Measurements from ENCODE around the gene CMIP. TPM values are rescaled to one million over a fixed set of nuclear protein-coding genes. Genes with fewer than 3 reads are reported as not detected.

CMIP gene
- total RNA-seq, 1 donor from 2014 or later = 46.6 TPM

- H3K36me3 Mint-ChIP-seq = peaks cover 20% of the 10 kb centered on the region
- no peak overlapping the region for H3K27ac Mint-ChIP-seq
- H3K4me1 Mint-ChIP-seq (ENCODE audit: unreplicated experiment) = peaks cover 84% of the 10 kb centered on the region
Observed at GRCh38 chr16:81449899-81450608, 5.4 kb downstream of the CMIP start.

GRCh38 chr16:81450783-81451491 lies 6.3 kb downstream of the CMIP start:
- TF ChIP-seq CTCF (conservative IDR thresholded peaks at IDR 0.05) = peak; percentile 50
- H3K4me1 Mint-ChIP-seq (ENCODE audit: unreplicated experiment) = peaks cover 85% of the 10 kb centered on the region

More at GRCh38 chr16:81449899-81450608, 5.4 kb downstream of the CMIP start:
- Mint-ChIP-seq H3K4me3 (peak overlapping the region; percentile 26), H3K27me3 (no peaks in the 10 kb centered on the region), H3K9me3 (no peaks in the 10 kb centered on the region)
- no peak for TF ChIP-seq CTCF (conservative IDR thresholded peaks at IDR 0.05)
- no peak for DNase-seq (ENCODE audit: extremely low spot score, unreplicated experiment)

GRCh38 chr16:81451753-81452680 lies 7.4 kb downstream of the CMIP start:
- Mint-ChIP-seq H3K27me3 (no peaks in the 10 kb centered on the region), H3K36me3 (peaks cover 20% of the 10 kb centered on the region), H3K4me1 (ENCODE audit: unreplicated experiment) (peaks cover 83% of the 10 kb centered on the region), H3K27ac (peak overlapping the region; percentile 77), H3K4me3 (peak overlapping the region; percentile 23), H3K9me3 (no peaks in the 10 kb centered on the region)
- no peak for TF ChIP-seq CTCF (conservative IDR thresholded peaks at IDR 0.05)
- no peak for DNase-seq (ENCODE audit: extremely low spot score, unreplicated experiment)

More at GRCh38 chr16:81450783-81451491, 6.3 kb downstream of the CMIP start:
- peak overlapping the region; percentile 72 for H3K4me3 Mint-ChIP-seq
- H3K9me3 Mint-ChIP-seq = no peaks in the 10 kb centered on the region
- no peak for DNase-seq (ENCODE audit: extremely low spot score, unreplicated experiment)
- peaks cover 19% of the 10 kb centered on the region for H3K36me3 Mint-ChIP-seq
- H3K27me3 Mint-ChIP-seq = no peaks in the 10 kb centered on the region
- H3K27ac Mint-ChIP-seq = peak overlapping the region; percentile 77

GRCh38 chr16:81453091-81453728 lies 8.6 kb downstream of the CMIP start:
- TF ChIP-seq CTCF (conservative IDR thresholded peaks at IDR 0.05) = no peak
- Mint-ChIP-seq H3K9me3 (no peaks in the 10 kb centered on the region), H3K4me1 (ENCODE audit: unreplicated experiment) (peaks cover 83% of the 10 kb centered on the region), H3K36me3 (peaks cover 24% of the 10 kb centered on the region), H3K27ac (peak overlapping the region; percentile 77), H3K4me3 (no peak overlapping the region), H3K27me3 (no peaks in the 10 kb centered on the region)
- no peak for DNase-seq (ENCODE audit: extremely low spot score, unreplicated experiment)

- H3K36me3 Mint-ChIP-seq = peaks cover 29% of the 10 kb centered on the region
- no peaks in the 10 kb centered on the region for H3K27me3 Mint-ChIP-seq
- H3K4me3 Mint-ChIP-seq = no peak overlapping the region
- H3K9me3 Mint-ChIP-seq = no peaks in the 10 kb centered on the region
- TF ChIP-seq CTCF (conservative IDR thresholded peaks at IDR 0.05) = no peak
- DNase-seq (ENCODE audit: extremely low spot score, unreplicated experiment) = no peak
- H3K27ac Mint-ChIP-seq = peak overlapping the region; percentile 7
- H3K4me1 Mint-ChIP-seq (ENCODE audit: unreplicated experiment) = peaks cover 81% of the 10 kb centered on the region
Observed at GRCh38 chr16:81454044-81454443, 9.4 kb downstream of the CMIP start.
